Right renal pelvis (tissue), 4 donors: ENCODE data around the gene ZDHHC19. TPM values are rescaled to one million over a fixed set of nuclear protein-coding genes. Genes with fewer than 3 reads are reported as not detected.
"Not testable (repeated sequence)": the region's sequence is repeated elsewhere in the genome, so short reads cannot be mapped to it uniquely, and the experiment has no call there.

ENCODE experiments used
- DNase-seq, 4 donors: peaks; one replicate each; pipeline ENCODE4 v3.0.0-alpha.2; 2013; ENCODE audit warnings: low read depth in 4 of 4, low spot score in 3 of 4, missing footprints in 1 of 4
- polyA plus RNA-seq, 4 donors: library from polyadenylated mRNA; unstranded; fragments of 120-200 nt; gene quantifications; one replicate each; pipeline ENCODE4 v1.2.1, GENCODE V29; 2013; ENCODE audit not compliant: insufficient read length in 4 of 4

The ZDHHC19 gene
- polyA plus RNA-seq, 4 donors = 0.16 to 0.30 TPM; not detected in 2

GRCh38 chr3:196225763-196226364 is 14.7 kb upstream of the ZDHHC19 start:
- no peak for DNase-seq

GRCh38 chr3:196225086-196225485 is 13.9 kb upstream of the ZDHHC19 start:
- DNase-seq = no peak

GRCh38 chr3:196222876-196223595 is 11.8 kb upstream of the ZDHHC19 start:
- DNase-seq = no peak

DNA sequence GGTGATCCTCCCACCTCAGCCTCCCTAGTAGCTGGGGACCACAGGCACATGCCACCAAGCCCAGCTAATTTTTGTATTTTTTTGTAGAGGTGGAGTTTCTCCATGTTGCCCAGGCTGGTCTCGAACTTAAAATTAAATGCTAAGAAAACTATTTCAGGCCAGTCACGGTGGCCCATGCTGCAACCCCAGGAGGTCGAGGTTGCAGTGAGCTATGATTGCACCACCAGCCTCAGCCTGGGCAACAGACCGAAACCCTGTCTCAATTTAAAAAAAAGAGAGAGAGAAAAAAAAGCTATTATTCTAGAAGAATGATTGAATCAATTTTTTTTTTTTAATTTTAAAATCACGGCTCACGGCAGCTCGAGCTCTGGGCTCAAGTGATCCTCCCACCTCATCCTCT is 9.8 kb upstream of the ZDHHC19 start:
- no peak for DNase-seq

DNA sequence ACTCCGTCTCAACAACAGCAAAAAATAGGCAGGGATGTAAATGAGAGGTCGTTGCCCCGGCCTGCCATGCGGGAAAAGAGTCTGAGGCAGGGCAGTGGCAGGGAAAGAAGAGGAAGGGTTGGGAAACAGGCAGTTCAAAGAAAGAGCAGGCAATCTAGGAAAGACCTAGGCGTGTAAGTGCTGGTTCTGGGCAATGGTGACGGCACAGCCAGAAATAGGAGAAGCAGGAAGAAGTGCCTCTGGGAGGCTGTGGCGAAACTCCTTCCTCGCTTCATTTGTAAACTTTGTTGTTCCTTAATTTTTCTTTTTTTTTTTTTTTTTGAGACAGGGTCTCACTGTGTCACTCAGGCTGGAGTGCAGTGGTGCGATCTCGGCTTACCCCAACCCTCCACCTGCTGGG is 9.4 kb upstream of the ZDHHC19 start:
- DNase-seq = no peak

DNA sequence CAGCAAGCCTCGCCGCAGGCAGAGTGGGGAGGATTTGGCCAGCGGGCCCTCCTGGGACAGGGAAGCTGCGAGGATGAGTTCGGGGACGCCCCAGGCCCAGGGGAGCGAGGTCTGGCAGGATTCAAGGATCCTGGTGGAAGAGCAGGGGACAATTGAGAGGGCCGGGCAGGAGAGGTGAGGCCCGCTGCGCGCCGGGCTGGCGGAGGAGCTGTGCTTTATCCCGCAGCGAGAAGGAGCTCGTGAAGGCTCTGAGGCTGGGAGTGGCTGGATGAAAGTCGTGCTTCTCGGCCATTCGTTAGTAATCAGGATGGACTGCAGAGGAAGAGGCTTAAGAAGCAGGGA is 8.7 kb upstream of the ZDHHC19 start:
- DNase-seq = no peak

DNA sequence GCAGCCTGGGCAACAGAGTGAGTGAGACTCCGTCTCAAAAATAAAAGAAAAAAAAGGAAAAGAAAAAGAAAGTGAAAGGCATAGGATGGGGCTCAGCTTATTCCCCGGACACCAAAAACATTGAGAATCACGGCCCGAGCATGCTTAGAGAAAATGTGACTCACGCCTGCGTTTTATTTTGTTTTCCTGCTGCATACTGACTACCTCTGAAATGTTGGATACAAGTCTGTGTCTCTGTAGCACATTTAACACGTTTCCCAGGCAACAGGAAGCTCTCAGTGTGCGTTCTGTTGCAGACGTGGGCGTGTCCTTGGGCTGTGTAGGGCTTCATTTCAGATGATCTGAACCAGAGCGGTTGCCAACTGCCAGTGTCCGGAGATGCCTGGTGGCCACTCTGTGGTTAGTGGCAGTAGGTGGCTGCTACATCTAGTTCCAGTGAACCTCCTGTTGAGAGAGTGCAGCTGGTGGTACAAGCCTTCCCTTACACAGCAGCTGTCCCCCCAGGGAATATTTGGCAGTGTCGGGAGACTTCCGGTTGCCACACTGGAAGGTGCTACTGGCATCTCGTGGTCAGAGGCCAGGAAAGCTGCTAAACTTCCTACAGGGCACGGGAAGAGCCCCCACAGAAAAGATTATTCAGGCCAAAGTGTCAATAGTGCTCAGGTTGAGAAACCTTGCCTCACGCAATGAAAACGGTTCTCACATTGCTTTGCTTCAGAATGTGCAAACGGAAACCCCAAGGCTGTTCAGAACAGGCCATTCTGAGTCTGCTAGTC is 8.2 kb upstream of the ZDHHC19 start:
- no peak for DNase-seq

- no peak for DNase-seq
Measured at GRCh38 chr3:196218155-196218712, 7.0 kb upstream of the ZDHHC19 start.

DNA sequence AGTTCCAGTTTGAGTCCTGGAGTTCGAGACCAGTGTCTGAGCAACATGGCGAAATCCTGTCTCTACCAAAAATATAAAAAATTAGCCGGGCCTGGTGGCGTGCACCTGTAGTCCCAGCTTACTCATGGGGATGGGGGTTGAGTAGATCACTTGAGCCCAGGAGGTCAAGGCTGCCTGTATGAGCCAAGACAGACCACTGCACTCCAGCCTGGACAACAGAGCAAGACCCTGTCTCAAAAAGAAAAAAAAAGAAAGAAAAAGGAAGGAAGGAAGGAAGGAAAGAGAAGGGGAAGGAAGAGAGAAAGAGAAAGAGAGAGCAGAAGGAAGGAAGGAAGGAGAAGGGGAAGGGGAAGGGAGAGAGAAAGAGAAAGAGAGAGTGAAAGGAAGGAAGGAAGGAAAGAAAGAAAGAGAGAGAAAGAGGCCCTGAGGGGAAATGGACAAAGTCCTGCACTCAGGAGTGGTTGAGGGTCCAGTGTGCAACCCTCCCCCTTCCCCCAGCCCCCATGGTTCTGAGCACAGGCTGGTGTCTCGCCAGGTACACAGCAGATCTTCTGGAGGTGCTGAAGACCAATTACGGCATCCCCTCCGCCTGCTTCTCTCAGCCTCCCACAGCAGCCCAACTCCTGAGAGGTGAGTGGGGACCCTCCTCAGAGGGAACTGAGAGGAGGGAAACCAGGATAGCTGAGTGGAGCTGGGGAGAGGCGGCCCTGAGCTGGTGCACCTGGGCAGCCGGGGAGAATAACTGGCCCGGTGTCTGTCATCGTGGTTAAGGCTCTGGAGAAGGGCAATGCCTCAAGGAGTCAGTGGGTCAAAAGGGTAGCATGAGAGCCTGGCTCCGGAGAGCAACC is 6.3 kb upstream of the ZDHHC19 start:
- DNase-seq = no peak

DNA sequence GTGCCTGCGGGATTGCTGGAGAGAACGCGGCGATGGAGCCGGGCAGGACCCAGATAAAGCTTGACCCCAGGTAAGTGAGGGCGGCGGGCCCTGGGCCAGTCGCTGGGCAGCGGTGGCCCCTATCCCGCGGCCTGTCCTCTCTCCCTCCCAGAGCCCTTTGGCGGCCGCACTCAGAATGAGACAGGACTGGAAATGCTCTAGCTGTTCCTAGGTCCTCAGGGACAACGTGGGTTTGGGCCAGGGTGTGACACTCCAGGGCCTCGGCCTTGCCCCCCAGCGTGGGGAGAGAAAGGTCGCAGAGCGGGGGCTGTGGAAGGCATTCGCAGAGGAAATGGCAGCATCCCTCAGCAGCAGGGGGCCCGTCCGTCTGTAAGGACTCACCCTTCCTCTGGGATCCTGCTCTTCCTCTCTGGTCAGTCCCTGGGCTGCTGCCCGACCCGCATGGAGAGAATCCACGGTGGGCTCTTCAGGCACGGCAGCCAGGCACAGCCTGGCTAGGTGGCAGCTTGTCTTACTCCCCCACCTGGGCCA is 5.5 kb upstream of the ZDHHC19 start:
- DNase-seq = no peak

- DNase-seq = no peak
Measured at GRCh38 chr3:196216089-196216564, 4.9 kb upstream of the ZDHHC19 start, which contains the start of gene SLC51A. SLC51A (plus strand) TSS chr3:196216534; CDS start chr3:196216713, 179 bp downstream.

- DNase-seq = no peak
Measured at GRCh38 chr3:196215493-196216020, 4.4 kb upstream of the ZDHHC19 start.

DNA sequence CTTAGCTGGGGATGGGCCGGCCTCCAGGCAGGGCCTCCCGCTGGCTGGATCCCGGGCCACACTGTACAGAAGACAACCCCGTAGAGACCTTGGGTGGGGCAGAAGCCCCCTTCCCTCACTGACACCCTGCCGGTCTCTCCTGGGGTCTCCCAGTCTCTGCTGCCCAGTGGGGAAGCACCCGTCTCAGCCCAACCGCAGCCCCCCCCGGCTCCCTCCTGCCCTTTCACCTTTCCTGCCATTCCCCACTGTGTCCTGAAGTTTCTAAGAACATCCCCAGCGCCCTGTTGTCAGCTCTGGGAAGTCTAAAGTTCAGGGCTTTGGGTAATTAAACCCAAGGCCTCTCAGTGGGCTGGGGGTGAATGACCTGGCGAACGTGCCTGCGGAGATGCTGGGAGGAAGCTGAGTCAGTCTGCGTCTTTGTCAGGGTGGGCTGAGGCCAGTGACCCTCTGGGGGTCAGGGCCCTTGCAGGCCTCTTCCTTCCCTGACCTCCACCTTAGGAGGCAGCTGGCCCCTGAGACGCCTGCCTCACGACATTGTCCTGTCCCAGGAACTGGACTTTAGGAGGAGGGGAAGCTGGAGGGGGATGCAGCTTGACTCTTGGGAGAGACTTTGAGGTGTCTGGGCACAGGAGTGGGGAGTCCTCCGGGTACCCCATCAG is 3.7 kb upstream of the ZDHHC19 start:
- no peak for DNase-seq

GRCh38 chr3:196209944-196210672 is 1.1 kb downstream of the ZDHHC19 start:
- DNase-seq = not testable (repeated sequence)

DNA sequence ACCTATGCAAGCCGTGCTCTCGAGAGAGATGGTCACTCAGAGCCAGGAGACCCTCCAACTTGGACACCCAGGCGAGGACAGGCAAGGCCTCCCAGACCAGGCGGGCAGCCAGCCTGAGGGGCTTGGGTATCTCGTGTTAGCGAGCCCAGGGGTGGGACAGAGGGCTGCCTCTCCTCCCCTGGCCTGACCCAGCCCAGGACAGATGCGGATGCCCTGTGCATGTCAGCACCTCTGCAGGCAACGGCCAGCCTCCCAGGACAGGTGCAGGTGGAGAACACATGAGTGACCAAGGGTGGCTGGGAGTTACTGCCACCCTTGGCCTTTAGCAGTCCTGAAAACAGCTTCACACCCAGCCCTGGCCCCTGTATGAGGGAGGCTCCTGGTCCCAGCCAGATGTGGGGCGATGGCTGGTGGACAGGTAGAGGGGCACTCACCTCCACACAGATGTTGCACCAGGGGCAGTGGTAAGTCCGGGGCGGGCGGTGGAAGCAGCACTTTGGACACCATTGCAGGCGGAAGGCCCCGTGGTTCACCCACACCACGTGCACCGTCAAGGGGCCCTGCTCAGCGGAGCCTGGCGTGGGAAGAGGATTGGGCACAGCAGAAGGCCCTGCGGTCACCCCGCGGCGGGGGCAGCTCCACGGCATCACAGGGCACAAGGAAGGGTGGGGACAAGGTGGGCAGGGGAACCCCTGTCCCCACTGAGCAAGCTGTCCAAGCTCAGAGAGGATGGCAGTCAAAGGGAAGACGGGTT is 2.1 kb downstream of the ZDHHC19 start:
- DNase-seq = no peak

- DNase-seq = no peak
Measured at GRCh38 chr3:196207833-196208607, 3.2 kb downstream of the ZDHHC19 start.

DNA sequence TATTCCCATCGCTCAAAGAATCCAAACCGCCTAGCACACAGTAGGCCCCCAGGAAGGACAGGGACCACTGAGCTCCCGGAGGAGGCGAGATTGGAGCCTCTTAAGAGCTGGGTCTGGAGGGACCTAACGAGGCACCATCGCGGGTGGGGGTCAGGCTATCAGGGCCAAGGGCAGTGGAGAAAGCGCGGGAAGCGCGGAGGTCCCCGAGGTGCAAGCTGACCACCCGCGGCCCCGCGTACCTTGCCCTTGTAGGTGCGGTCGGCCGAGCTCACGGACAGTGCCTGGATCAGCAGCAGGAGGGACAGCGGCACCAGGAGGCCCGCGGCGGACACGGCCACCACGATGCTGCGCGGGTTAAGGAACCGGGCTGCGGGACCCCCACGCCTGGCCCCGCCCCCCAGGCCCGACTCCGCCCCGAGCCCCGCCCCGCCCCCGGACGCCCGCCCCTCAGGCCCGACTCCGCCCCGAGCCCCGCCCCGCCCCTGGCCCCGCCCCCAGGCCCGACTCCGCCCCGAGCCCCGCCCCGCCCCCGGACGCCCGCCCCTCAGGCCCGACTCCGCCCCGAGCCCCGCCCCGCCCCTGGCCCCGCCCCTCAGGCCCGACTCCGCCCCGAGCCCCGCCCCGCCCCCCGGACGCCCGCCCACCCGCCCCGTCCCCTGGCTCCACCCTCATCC is 3.9 kb downstream of the ZDHHC19 start:
- no peak for DNase-seq
